PC-9 (cell line): ENCODE measurements around the gene HOXC4. TPM values are rescaled to one million over a fixed set of nuclear protein-coding genes. Genes with fewer than 3 reads are reported as not detected.
A peak's percentile ranks its signal among the peaks of the same experiment; 100 is the strongest.

Source experiments
- Bru-seq: library from RNA; stranded (reverse); fragments of 400-500 nt; gene quantifications from one replicate; lab custom pipeline; 2021; lab: Mats Ljungman, UMichigan
- BruChase-seq, 2 experiments: library from RNA; stranded (reverse); fragments of 400-500 nt; gene quantifications; one replicate each; lab custom pipeline; 2021; lab: Mats Ljungman, UMichigan
- BruUV-seq: library from RNA; stranded (reverse); fragments of 400-500 nt; replicated peaks from 2 replicates; lab custom pipeline; 2021; lab: Mats Ljungman, UMichigan
- CTCF ChIA-PET: fragments of 300-600 bp; sonication (Branson Sonifier 250); formaldehyde crosslinking; loops from one replicate; lab custom pipeline; 2022; ENCODE audit warnings: antibody characterized with exemption; lab: Charles Lee
- POLR2A ChIA-PET: fragments of 300-600 bp; sonication (Branson Sonifier 250); formaldehyde crosslinking; loops from one replicate; lab custom pipeline; 2022; ENCODE audit warnings: antibody characterized with exemption; ENCODE audit not compliant: unreplicated experiment; lab: Charles Lee
- DNase-seq, 2 experiments: peaks; one replicate each; pipeline versions ENCODE4 v3.0.0 to v3.0.0-alpha.2; 2015 to 2022; ENCODE audit warnings: mixed read lengths in 1 of 2
- H2AFZ ChIP-seq: fragments of 200-600 bp; sonication (generic); 2 replicates; pipeline ENCODE4 v1.8.1; 2017; ENCODE audit warnings: antibody characterized with exemption
- H3F3A ChIP-seq: fragments of 200-600 bp; sonication (generic); 2 replicates; pipeline ENCODE4 v1.8.1; 2017; ENCODE audit warnings: antibody characterized with exemption, mild to moderate bottlenecking, low read depth; ENCODE audit not compliant: insufficient read depth
- H3K27ac ChIP-seq: fragments of 200-600 bp; sonication (generic); 2 replicates; pipeline ENCODE4 v1.6.1; 2016; ENCODE audit warnings: mixed run types
- H3K27me3 ChIP-seq: fragments of 200-600 bp; sonication (generic); 2 replicates; pipeline ENCODE4 v1.6.1; 2016; ENCODE audit warnings: low read depth, mixed run types; ENCODE audit not compliant: insufficient read depth
- H3K36me3 ChIP-seq: fragments of 200-600 bp; sonication (generic); 2 replicates; pipeline ENCODE4 v1.6.1; 2016; ENCODE audit warnings: low read depth, mixed run types
- H3K4me1 ChIP-seq: fragments of 200-600 bp; sonication (generic); replicated peaks from 2 replicates; pipeline ENCODE4 v1.6.1; 2016; ENCODE audit warnings: mixed run types; ENCODE audit not compliant: insufficient read depth
- H3K4me2 ChIP-seq: fragments of 200-600 bp; sonication (generic); 2 replicates; pipeline ENCODE4 v1.6.1; 2017; ENCODE audit warnings: mixed run types
- H3K4me3 ChIP-seq: fragments of 200-600 bp; sonication (generic); 2 replicates; pipeline ENCODE4 v1.6.1; 2016; ENCODE audit warnings: mixed run types
- H3K79me2 ChIP-seq: fragments of 200-600 bp; sonication (generic); 2 replicates; pipeline ENCODE4 v1.6.1; 2017; ENCODE audit warnings: low read depth, mixed run types
- H3K9me2 ChIP-seq: fragments of 200-600 bp; sonication (generic); 2 replicates; pipeline ENCODE4 v1.8.1; 2017; ENCODE audit warnings: mild to moderate bottlenecking; ENCODE audit not compliant: insufficient read depth
- H3K9me3 ChIP-seq: fragments of 200-600 bp; sonication (generic); 2 replicates; pipeline ENCODE4 v1.8.1; 2016; ENCODE audit warnings: low read depth; ENCODE audit not compliant: insufficient read depth
- H4K20me1 ChIP-seq: fragments of 200-600 bp; sonication (generic); 2 replicates; pipeline ENCODE4 v1.8.1; 2017; ENCODE audit not compliant: insufficient read depth
- EZH2 ChIP-seq: fragments of 200-600 bp; sonication (generic); IDR thresholded peaks from 2 replicates; pipeline ENCODE4 v1.8.0; 2017; ENCODE audit warnings: antibody characterized with exemption, low read depth
- intact Hi-C: fragments of 100-400 bp; cut with micrococcal nuclease; formaldehyde crosslinking; loops from one replicate; pipeline ENCODE4 v1.10.0; 2022; ENCODE audit not compliant: unreplicated experiment
- long read RNA-seq: library from polyadenylated mRNA; stranded (forward); transcript quantifications from one replicate; pipeline ENCODE4 v2.0.0, GENCODE V29; 2022
- total RNA-seq: library from RNA; stranded (reverse); gene quantifications from 2 replicates; pipeline ENCODE4 v1.2.3, GENCODE V29; 2021
- TF ChIP-seq, protein P1 (sequence below): fragments of 200-600 bp; sonication (generic); conservative IDR thresholded peaks from 2 replicates; pipeline ENCODE4 v1.6.1; 2017; ENCODE audit warnings: mixed run types, antibody characterized with exemption, mild to moderate bottlenecking, moderate library complexity

Gene HOXC4
- total RNA-seq (3.8 and 4.7 TPM in 2 replicates), Bru-seq, nascent RNA (percentile 57 among the genes with signal in this experiment), BruChase-seq, experiment 1, labeled RNA remaining after a 2-hour chase (percentile 54 among the genes with signal in this experiment), BruChase-seq, experiment 2, labeled RNA remaining after a 6-hour chase (percentile 43 among the genes with signal in this experiment)
- long read RNA-seq, partial matches to known transcripts: 0 of 4 reads
- long read RNA-seq, other reads (novel, unspliced or antisense): 4 of 4 reads

- Histone ChIP-seq H2AFZ (no peak within 1 kb of the TSS), H3K4me2 (no peak within 1 kb of the TSS), H4K20me1 (no peaks in the 10 kb centered on the region), H3K4me1 (no peaks in the 10 kb centered on the region), H3F3A (no peaks in the 10 kb centered on the region), H3K36me3 (no peaks in the 10 kb centered on the region), H3K4me3 (no peak within 1 kb of the TSS), H3K27me3 (peaks cover 6% of the 10 kb centered on the region), H3K9me2 (no peaks in the 10 kb centered on the region), H3K27ac (no peak within 1 kb of the TSS), H3K79me2 (no peaks in the 10 kb centered on the region), H3K9me3 (no peaks in the 10 kb centered on the region)
- intact Hi-C loops: no loop called here
- POLR2A ChIA-PET: interaction anchor here (0.7 kb wide), 1 partner anchor 16 kb away, joined by 6 read pairs; no protein-coding TSS in a partner anchor
- no TSS peak for BruUV-seq
- DNase-seq: no peak
- CTCF ChIA-PET: interaction anchor here (0.8 kb wide), 1 partner anchor 9 kb away, joined by 6 read pairs; no protein-coding TSS in a partner anchor
- TF ChIP-seq, protein P1, sequence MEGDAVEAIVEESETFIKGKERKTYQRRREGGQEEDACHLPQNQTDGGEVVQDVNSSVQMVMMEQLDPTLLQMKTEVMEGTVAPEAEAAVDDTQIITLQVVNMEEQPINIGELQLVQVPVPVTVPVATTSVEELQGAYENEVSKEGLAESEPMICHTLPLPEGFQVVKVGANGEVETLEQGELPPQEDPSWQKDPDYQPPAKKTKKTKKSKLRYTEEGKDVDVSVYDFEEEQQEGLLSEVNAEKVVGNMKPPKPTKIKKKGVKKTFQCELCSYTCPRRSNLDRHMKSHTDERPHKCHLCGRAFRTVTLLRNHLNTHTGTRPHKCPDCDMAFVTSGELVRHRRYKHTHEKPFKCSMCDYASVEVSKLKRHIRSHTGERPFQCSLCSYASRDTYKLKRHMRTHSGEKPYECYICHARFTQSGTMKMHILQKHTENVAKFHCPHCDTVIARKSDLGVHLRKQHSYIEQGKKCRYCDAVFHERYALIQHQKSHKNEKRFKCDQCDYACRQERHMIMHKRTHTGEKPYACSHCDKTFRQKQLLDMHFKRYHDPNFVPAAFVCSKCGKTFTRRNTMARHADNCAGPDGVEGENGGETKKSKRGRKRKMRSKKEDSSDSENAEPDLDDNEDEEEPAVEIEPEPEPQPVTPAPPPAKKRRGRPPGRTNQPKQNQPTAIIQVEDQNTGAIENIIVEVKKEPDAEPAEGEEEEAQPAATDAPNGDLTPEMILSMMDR: no peak
- no peak for TF ChIP-seq EZH2
These were observed at the start of gene HOXC4 for GRCh38 chr12:54053751-54054741. HOXC4 (plus strand) TSS chr12:54053835; CDS start chr12:54053923, 88 bp downstream.

GRCh38 chr12:54004063-54004840, 49.4 kb upstream of the HOXC4 start:
- H3K4me2 ChIP-seq: no peak overlapping the region
- peak in 1 of 2 experiments; percentile 20 for DNase-seq
- H2AFZ ChIP-seq: no peak overlapping the region
- H3F3A ChIP-seq: no peaks in the 10 kb centered on the region; the same call in 1 of the 2 replicates
- H3K4me1 ChIP-seq: no peaks in the 10 kb centered on the region
- intact Hi-C loops: no loop called here
- no peaks in the 10 kb centered on the region for H3K9me2 ChIP-seq
- no peaks in the 10 kb centered on the region for H3K27me3 ChIP-seq
- no peak overlapping the region for H3K4me3 ChIP-seq
- H3K9me3 ChIP-seq: no peaks in the 10 kb centered on the region
- CTCF ChIA-PET: no interaction called here
- no peaks in the 10 kb centered on the region for H3K79me2 ChIP-seq
- no peaks in the 10 kb centered on the region for H4K20me1 ChIP-seq
- POLR2A ChIA-PET: no interaction called here
- H3K36me3 ChIP-seq: no peaks in the 10 kb centered on the region
- no TSS peak for BruUV-seq
- H3K27ac ChIP-seq: no peak overlapping the region
- TF ChIP-seq EZH2: no peak
- TF ChIP-seq, protein P1: peak; percentile 32; the same call in 1 of the 2 replicates
